CD4-positive, alpha-beta T cell (primary cell): Measurements from ENCODE around the gene ATG4D. TPM values are rescaled to one million over a fixed set of nuclear protein-coding genes. Genes with fewer than 3 reads are reported as not detected.

Experiments
- ATAC-seq: fragments of 200-7000 bp; cut with Tn5 transposase; one replicate; pipeline ENCODE4 v1.10.0; 2022; ENCODE audit warnings: mild to moderate bottlenecking; ENCODE audit not compliant: poor library complexity
- CTCF ChIA-PET: fragments of 350-600 bp; sonication (Branson Sonifier 250); formaldehyde crosslinking; loops from one replicate; lab custom pipeline; 2021; ENCODE audit warnings: antibody characterized with exemption, inconsistent platforms; lab: Charles Lee
- POLR2A ChIA-PET: fragments of 350-600 bp; sonication (Branson Sonifier 250); formaldehyde crosslinking; loops from one replicate; lab custom pipeline; 2021; ENCODE audit warnings: antibody characterized with exemption, inconsistent platforms; lab: Charles Lee
- DNase-seq, 14 experiments: peaks; one replicate each; pipeline ENCODE4 v3.0.0-alpha.2; 2013 to 2020; ENCODE audit warnings: mixed read lengths in 2 of 14
- H3K27ac ChIP-seq, 2 donors: one replicate each; pipeline versions ENCODE4 v1.5.1 to v1.7.0; 2013; ENCODE audit warnings: low read length in 2 of 2, low read depth in 1 of 2, mild to moderate bottlenecking in 1 of 2
- H3K27me3 ChIP-seq, 2 experiments: 1 replicate in 1 of 2; 2 replicates in 1 of 2; pipeline versions ENCODE4 v1.6.1 to v1.7.0; 2013; ENCODE audit warnings: low read length in 2 of 2, control low read depth in 1 of 2, mild to moderate bottlenecking in 1 of 2, moderate library complexity in 1 of 2; ENCODE audit not compliant: insufficient read depth in 2 of 2, control insufficient read depth in 1 of 2
- H3K36me3 ChIP-seq: one replicate; pipeline ENCODE4 v1.6.1; 2013; ENCODE audit warnings: low read length, control low read depth; ENCODE audit not compliant: insufficient read depth
- H3K4me1 ChIP-seq: one replicate; pipeline ENCODE4 v1.6.1; 2013; ENCODE audit warnings: low read length, control low read depth; ENCODE audit not compliant: insufficient read depth
- H3K4me3 ChIP-seq: one replicate; pipeline ENCODE4 v1.5.1; 2013; ENCODE audit warnings: mild to moderate bottlenecking, low read length, moderate library complexity
- H3K9me3 ChIP-seq, 2 experiments: 1 replicate in 1 of 2; 2 replicates in 1 of 2; pipeline versions ENCODE4 v1.6.1 to v1.7.0; 2013; ENCODE audit warnings: low read length in 2 of 2, mild to moderate bottlenecking in 2 of 2, control low read depth in 1 of 2, moderate library complexity in 1 of 2; ENCODE audit not compliant: control insufficient read depth in 1 of 2, insufficient read depth in 1 of 2
- H3K27ac Mint-ChIP-seq: one replicate; pipeline ENCODE4 v1.8.0; 2020; ENCODE audit warnings: mixed read lengths
- H3K27me3 Mint-ChIP-seq: one replicate; pipeline ENCODE4 v1.8.0; 2021; ENCODE audit warnings: mixed read lengths
- H3K36me3 Mint-ChIP-seq: one replicate; pipeline ENCODE4 v1.8.0; 2021; ENCODE audit warnings: low read depth, mixed read lengths
- H3K4me1 Mint-ChIP-seq: one replicate; pipeline ENCODE4 v1.8.0; 2021; ENCODE audit warnings: low read depth, mixed read lengths
- H3K4me3 Mint-ChIP-seq: one replicate; pipeline ENCODE4 v1.8.0; 2020; ENCODE audit warnings: mild to moderate bottlenecking, mixed read lengths
- H3K9me3 Mint-ChIP-seq: one replicate; pipeline ENCODE4 v1.8.0; 2020; ENCODE audit warnings: mixed read lengths
- intact Hi-C, 2 experiments: fragments of 100-400 bp; cut with DNase I in 1 of 2; cut with micrococcal nuclease in 1 of 2; formaldehyde crosslinking; loops; one replicate each; pipeline versions ENCODE4 v1.15.1 to v1.9.0; 2023 to 2025; cut with DNase I, micrococcal nuclease
- microRNA-seq: library from miRNA; unstranded; fragments of <30 nt; microRNA quantifications from one replicate; pipeline ENCODE4 v1.2.0, GENCODE V29; 2021; ENCODE audit warnings: borderline microRNAs expressed, borderline replicate concordance
- total RNA-seq, 174 experiments: library from RNA in 2 of 174; stranded (reverse) in 2 of 174; gene quantifications; one replicate each; pipeline ENCODE4 v1.2.3 and lab custom pipeline; 2021 to 2026
- TF ChIP-seq, protein P1 (sequence below): fragments of 200-600 bp; IDR thresholded peaks from one replicate; pipeline ENCODE4 v1.8.0; 2022; ENCODE audit warnings: antibody characterized with exemption, mild to moderate bottlenecking

Gene ATG4D
- total RNA-seq, 2 experiments from 2014 or later: 81.1 to 84.6 TPM

GRCh38 chr19:10602330-10603083, 58.8 kb downstream of the ATG4D start:
- TF ChIP-seq, protein P1, sequence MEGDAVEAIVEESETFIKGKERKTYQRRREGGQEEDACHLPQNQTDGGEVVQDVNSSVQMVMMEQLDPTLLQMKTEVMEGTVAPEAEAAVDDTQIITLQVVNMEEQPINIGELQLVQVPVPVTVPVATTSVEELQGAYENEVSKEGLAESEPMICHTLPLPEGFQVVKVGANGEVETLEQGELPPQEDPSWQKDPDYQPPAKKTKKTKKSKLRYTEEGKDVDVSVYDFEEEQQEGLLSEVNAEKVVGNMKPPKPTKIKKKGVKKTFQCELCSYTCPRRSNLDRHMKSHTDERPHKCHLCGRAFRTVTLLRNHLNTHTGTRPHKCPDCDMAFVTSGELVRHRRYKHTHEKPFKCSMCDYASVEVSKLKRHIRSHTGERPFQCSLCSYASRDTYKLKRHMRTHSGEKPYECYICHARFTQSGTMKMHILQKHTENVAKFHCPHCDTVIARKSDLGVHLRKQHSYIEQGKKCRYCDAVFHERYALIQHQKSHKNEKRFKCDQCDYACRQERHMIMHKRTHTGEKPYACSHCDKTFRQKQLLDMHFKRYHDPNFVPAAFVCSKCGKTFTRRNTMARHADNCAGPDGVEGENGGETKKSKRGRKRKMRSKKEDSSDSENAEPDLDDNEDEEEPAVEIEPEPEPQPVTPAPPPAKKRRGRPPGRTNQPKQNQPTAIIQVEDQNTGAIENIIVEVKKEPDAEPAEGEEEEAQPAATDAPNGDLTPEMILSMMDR: no peak
- Histone ChIP-seq H3K4me1 (peaks cover 44% of the 10 kb centered on the region), H3K9me3 (no peaks in the 10 kb centered on the region), H3K36me3 (no peaks in the 10 kb centered on the region), H3K27me3 (no peaks in the 10 kb centered on the region), H3K27ac (peak overlapping the region; percentile 99 to 100), H3K4me3 (peak overlapping the region; percentile 96)
- CTCF ChIA-PET: interaction anchor here (0.6 to 5.4 kb wide), 3 partner anchors 21 to 42 kb away, joined by 3 to 27 read pairs (median 24); no protein-coding TSS in a partner anchor
- POLR2A ChIA-PET: interaction anchor here (0.7 to 5.0 kb wide), 22 partner anchors 8 to 234 kb away, joined by 3 to 82 read pairs (median 6); partner anchors contain the start of genes CDKN2D, DNM2, ILF3 and KRI1
- ATAC-seq (peak; percentile 79), DNase-seq (peak; percentile 79 to 96 (median 88))
- intact Hi-C loops: loop anchor here (1.0 to 5.0 kb wide), 3 partner anchors 21 to 50 kb away; partner anchors contain the start of gene ILF3 (in 1 of the 2)
- Mint-ChIP-seq H3K4me3 (peak overlapping the region; percentile 100), H3K27me3 (no peaks in the 10 kb centered on the region), H3K4me1 (peaks cover 35% of the 10 kb centered on the region), H3K9me3 (no peaks in the 10 kb centered on the region), H3K27ac (peak overlapping the region; percentile 95), H3K36me3 (peaks cover 13% of the 10 kb centered on the region)

Small RNA genes within 50 kb of the gene (microRNA-seq; reads per million reads assigned to microRNA genes)
- not detected for gene MIR1238

Other genes with a start within 250 kb of the ATG4D start
- gene ZGLP1, start 234.1 kb upstream of the ATG4D start, total RNA-seq: 1 to 10 TPM; 1.6 to 2.6 TPM
- 1 to 10 TPM; 1.2 to 1.9 TPM for gene FDX2, start 227.9 kb upstream of the ATG4D start, total RNA-seq
- gene RAVER1, start 210.4 kb upstream of the ATG4D start, total RNA-seq: 10 to 100 TPM; 20.5 to 21.3 TPM
- 100 to 1,000 TPM; 164 to 173 TPM for gene ICAM3, start 204.3 kb upstream of the ATG4D start, total RNA-seq
- 100 to 1,000 TPM; 229 to 253 TPM for gene TYK2, start 163.3 kb upstream of the ATG4D start, total RNA-seq
- gene CDC37, start 140.4 kb upstream of the ATG4D start, total RNA-seq: 100 to 1,000 TPM; 162 to 164 TPM
- gene PDE4A, start 123.4 kb upstream of the ATG4D start, total RNA-seq: 1 to 10 TPM; 1.5 to 2.1 TPM
- gene KEAP1, start 40.5 kb upstream of the ATG4D start, total RNA-seq: 10 to 100 TPM; 10.5 to 11.6 TPM
- gene S1PR5, start 26.5 kb upstream of the ATG4D start, total RNA-seq: under 1 TPM; 0.55 to 0.92 TPM
- 10 to 100 TPM; 36.8 to 39.6 TPM for gene KRI1, start 22.1 kb downstream of the ATG4D start, total RNA-seq
- gene CDKN2D, start 25.1 kb downstream of the ATG4D start, total RNA-seq: 10 to 100 TPM; 83.3 to 84.0 TPM
- under 1 TPM in 1 of 2 experiments, not detected in 1; 0.77 TPM for gene AP1M2, start 43.4 kb downstream of the ATG4D start, total RNA-seq
- 100 to 1,000 TPM; 151 to 168 TPM for gene SLC44A2, start 81.6 kb downstream of the ATG4D start, total RNA-seq
- 100 to 1,000 TPM; 464 to 491 TPM for gene ILF3, start 110.4 kb downstream of the ATG4D start, total RNA-seq
- 10 to 100 TPM; 48.6 to 53.3 TPM for gene QTRT1, start 157.5 kb downstream of the ATG4D start, total RNA-seq
- 100 to 1,000 TPM; 279 to 286 TPM for gene DNM2, start 174.2 kb downstream of the ATG4D start, total RNA-seq